ENCODE measurements around the gene C2orf81. TPM values are rescaled to one million over a fixed set of nuclear protein-coding genes. Genes with fewer than 3 reads are reported as not detected.
"Not testable (repeated sequence)": the region's sequence is repeated elsewhere in the genome, so short reads cannot be mapped to it uniquely, and the experiment has no call there.

C2orf81 gene
- total RNA-seq = 10 to 100 TPM in 1 of 5 experiments, 1 to 10 TPM in 4; 4.3 to 10.5 (median 6.8) TPM
- polyA plus RNA-seq = 1 to 10 TPM; 7.9 to 8.6 TPM
- total RNA-seq = not detected

- H3K4me3 ChIP-seq (ENCODE audit: low read length) = peak within 1 kb of the TSS; percentile 96
- peak within 1 kb of the TSS; percentile 90 to 100 (median 98) for H3K4me3 Mint-ChIP-seq
- H3K9me3 ChIP-seq (ENCODE audit: control insufficient read depth in 2 of 3, low read length in 3 of 3) = no peaks in the 10 kb centered on the region
- no peaks in the 10 kb centered on the region for H3K27me3 Mint-ChIP-seq
- no peaks in the 10 kb centered on the region for H3K27me3 ChIP-seq (ENCODE audit: control insufficient read depth in 2 of 2, insufficient read depth in 2 of 2, low read length in 2 of 2)
- H3K27ac ChIP-seq (ENCODE audit: low read depth, low read length) = peak within 1 kb of the TSS; percentile 97
- CTCF ChIA-PET = interaction anchor here (0.6 to 2.3 kb wide), 4 partner anchors 27 to 593 kb away, joined by 3 to 10 read pairs (median 5); partner anchors contain the start of gene MOB1A
- H3K36me3 Mint-ChIP-seq = peaks cover 0 to 16% (median 0%) of the 10 kb centered on the region in 5 donors
- ATAC-seq = peak; percentile 97
- intact Hi-C loops (cut with micrococcal nuclease) = loop anchor here (1.0 to 10.0 kb wide), 13 partner anchors 29 to 1037 kb away; partner anchors contain the start of genes AUP1 (in 2 of the 2), HTRA2 (in 2 of the 2), TPRKB (in 2 of the 2) and TTC31 (in 2 of the 2)
- peaks cover 4 to 19% of the 10 kb centered on the region in 2 donors for H3K4me1 ChIP-seq (ENCODE audit: control insufficient read depth in 2 of 2, insufficient read depth in 2 of 2, low read length in 2 of 2)
- POLR2A ChIA-PET = interaction anchor here (0.6 to 3.1 kb wide), 9 partner anchors 9 to 494 kb away, joined by 3 to 23 read pairs (median 4); partner anchors contain the start of genes CCDC142, INO80B, MOB1A and MTHFD2
- peak; percentile 86 to 96 (median 95) for DNase-seq
- peaks cover 14 to 44% (median 36%) of the 10 kb centered on the region in 7 donors for H3K4me1 Mint-ChIP-seq
- no peaks in the 10 kb centered on the region for H3K9me3 Mint-ChIP-seq
- H3K36me3 ChIP-seq (ENCODE audit: control insufficient read depth in 2 of 3, insufficient read depth in 3 of 3, low read length in 3 of 3) = peaks cover 0 to 19% (median 0%) of the 10 kb centered on the region in 3 experiments
- H3K27ac Mint-ChIP-seq = peak within 1 kb of the TSS; percentile 96 to 100 (median 99)
Measured at GRCh38 chr2:74421221-74421870, at the start of gene C2orf81, which contains the start of gene WDR54. Gene C2orf81, minus strand, starts transcription at chr2:74421619. Its CDS starts 59 bp downstream, at chr2:74421560. Gene WDR54, plus strand, starts transcription at chr2:74421730. Its CDS starts 424 bp downstream, at chr2:74422154.

GRCh38 chr2:74470742-74471141, 49.3 kb upstream of the C2orf81 start:
- H3K9me3 ChIP-seq (ENCODE audit: control insufficient read depth in 2 of 3, low read length in 3 of 3); H3K27me3 Mint-ChIP-seq; H3K4me3 ChIP-seq (ENCODE audit: low read length); H3K9me3 Mint-ChIP-seq; CTCF ChIA-PET; H3K27me3 ChIP-seq (ENCODE audit: control insufficient read depth in 2 of 2, insufficient read depth in 2 of 2, low read length in 2 of 2); intact Hi-C loops (cut with micrococcal nuclease); DNase-seq; ATAC-seq: not testable (repeated sequence)
- Histone ChIP-seq H3K36me3 (ENCODE audit: control insufficient read depth in 2 of 3, insufficient read depth in 3 of 3, low read length in 3 of 3) (peaks cover 0 to 14% (median 4%) of the 10 kb centered on the region in 3 experiments), H3K4me1 (ENCODE audit: control insufficient read depth in 2 of 2, insufficient read depth in 2 of 2, low read length in 2 of 2) (peaks cover 14 to 19% of the 10 kb centered on the region in 2 donors), H3K27ac (ENCODE audit: low read depth, low read length) (peak overlapping the region; percentile 91)
- Mint-ChIP-seq H3K4me3 (peak overlapping the region; percentile 12 to 81 (median 70)), H3K36me3 (peaks cover 0 to 23% (median 9%) of the 10 kb centered on the region in 5 donors), H3K27ac (peak overlapping the region; percentile 55 to 91 (median 84)), H3K4me1 (peaks cover 14 to 37% (median 33%) of the 10 kb centered on the region in 7 donors)
- POLR2A ChIA-PET = interaction anchor here (0.9 to 6.6 kb wide), 3 partner anchors 11 to 55 kb away, joined by 3 to 177 read pairs (median 80); partner anchors contain the start of genes CCDC142, INO80B, TTC31 and WBP1

GRCh38 chr2:74464406-74464805, 43.0 kb upstream of the C2orf81 start:
- peak overlapping the region; percentile 72 to 100 (median 96) for H3K4me3 Mint-ChIP-seq
- DNase-seq (no peak), ATAC-seq (no peak)
- H3K9me3 Mint-ChIP-seq = no peaks in the 10 kb centered on the region
- H3K4me3 ChIP-seq (ENCODE audit: low read length) = peak overlapping the region; percentile 96
- ChIA-PET POLR2A (interaction anchor here (0.8 to 6.5 kb wide), 6 partner anchors 7 to 62 kb away, joined by 4 to 64 read pairs (median 8); partner anchors contain the start of genes CCDC142, DQX1, INO80B and MRPL53), CTCF (interaction anchor here (0.6 kb wide), 1 partner anchor 12 kb away, joined by 4 read pairs; no protein-coding TSS in a partner anchor)
- intact Hi-C loops (cut with micrococcal nuclease) = loop anchor here in 1 of 2 donors (1.0 kb wide), 1 partner anchor 8 kb away; the partner anchor contains the start of gene MRPL53
- H3K4me1 ChIP-seq (ENCODE audit: control insufficient read depth in 2 of 2, insufficient read depth in 2 of 2, low read length in 2 of 2) = peaks cover 9 to 10% of the 10 kb centered on the region in 2 donors
- H3K27me3 ChIP-seq (ENCODE audit: control insufficient read depth in 2 of 2, insufficient read depth in 2 of 2, low read length in 2 of 2) = no peaks in the 10 kb centered on the region
- H3K36me3 ChIP-seq (ENCODE audit: control insufficient read depth in 2 of 3, insufficient read depth in 3 of 3, low read length in 3 of 3) = peaks cover 0 to 29% (median 0%) of the 10 kb centered on the region in 3 experiments
- no peaks in the 10 kb centered on the region for H3K27me3 Mint-ChIP-seq
- peaks cover 4 to 40% (median 29%) of the 10 kb centered on the region in 7 donors for H3K4me1 Mint-ChIP-seq
- peak overlapping the region; percentile 98 for H3K27ac ChIP-seq (ENCODE audit: low read depth, low read length)
- peaks cover 0 to 9% (median 0%) of the 10 kb centered on the region in 5 donors for H3K36me3 Mint-ChIP-seq
- H3K9me3 ChIP-seq (ENCODE audit: control insufficient read depth in 2 of 3, low read length in 3 of 3) = no peaks in the 10 kb centered on the region
- peak overlapping the region; percentile 21 to 97 (median 88) for H3K27ac Mint-ChIP-seq

GRCh38 chr2:74462786-74463105, 41.3 kb upstream of the C2orf81 start:
- Histone ChIP-seq H3K9me3 (ENCODE audit: control insufficient read depth in 2 of 3, low read length in 3 of 3) (no peaks in the 10 kb centered on the region), H3K27ac (ENCODE audit: low read depth, low read length) (no peak overlapping the region), H3K36me3 (ENCODE audit: control insufficient read depth in 2 of 3, insufficient read depth in 3 of 3, low read length in 3 of 3) (peaks cover 0 to 29% (median 0%) of the 10 kb centered on the region in 3 experiments), H3K4me1 (ENCODE audit: control insufficient read depth in 2 of 2, insufficient read depth in 2 of 2, low read length in 2 of 2) (peaks cover 15% of the 10 kb centered on the region in 2 donors), H3K27me3 (ENCODE audit: control insufficient read depth in 2 of 2, insufficient read depth in 2 of 2, low read length in 2 of 2) (no peaks in the 10 kb centered on the region), H3K4me3 (ENCODE audit: low read length) (no peak overlapping the region)
- H3K4me1 Mint-ChIP-seq = peaks cover 6 to 51% (median 42%) of the 10 kb centered on the region in 7 donors
- DNase-seq = no peak
- ChIA-PET CTCF (no interaction called here), POLR2A (interaction anchor here (0.6 to 10.8 kb wide), 3 partner anchors 11 to 82 kb away, joined by 3 to 197 read pairs (median 177); partner anchors contain the start of genes CCDC142, MRPL53 and TTC31)
- peaks cover 0 to 2% (median 0%) of the 10 kb centered on the region in 5 donors for H3K27me3 Mint-ChIP-seq
- no peak for ATAC-seq
- H3K36me3 Mint-ChIP-seq = peaks cover 0 to 9% (median 0%) of the 10 kb centered on the region in 5 donors
- peaks cover 0 to 4% (median 0%) of the 10 kb centered on the region in 11 donors for H3K9me3 Mint-ChIP-seq
- H3K27ac Mint-ChIP-seq = peak overlapping the region in 5 of 9 donors; percentile 18 to 78 (median 59)
- H3K4me3 Mint-ChIP-seq = peak overlapping the region; percentile 10 to 95 (median 67)
- intact Hi-C loops (cut with micrococcal nuclease) = no loop called here

- ChIA-PET POLR2A (interaction anchor here (0.9 to 10.8 kb wide), 3 partner anchors 9 to 19 kb away, joined by 3 to 197 read pairs (median 177); partner anchors contain the start of genes CCDC142, MRPL53 and TTC31), CTCF (no interaction called here)
- Histone ChIP-seq H3K9me3 (ENCODE audit: control insufficient read depth in 2 of 3, low read length in 3 of 3) (no peaks in the 10 kb centered on the region), H3K4me1 (ENCODE audit: control insufficient read depth in 2 of 2, insufficient read depth in 2 of 2, low read length in 2 of 2) (peaks cover 15% of the 10 kb centered on the region in 2 donors), H3K27ac (ENCODE audit: low read depth, low read length) (no peak overlapping the region), H3K36me3 (ENCODE audit: control insufficient read depth in 2 of 3, insufficient read depth in 3 of 3, low read length in 3 of 3) (peaks cover 0 to 29% (median 0%) of the 10 kb centered on the region in 3 experiments), H3K27me3 (ENCODE audit: control insufficient read depth in 2 of 2, insufficient read depth in 2 of 2, low read length in 2 of 2) (no peaks in the 10 kb centered on the region), H3K4me3 (ENCODE audit: low read length) (no peak overlapping the region)
- Mint-ChIP-seq H3K36me3 (peaks cover 0 to 9% (median under 1%) of the 10 kb centered on the region in 5 donors), H3K4me3 (peak overlapping the region in 5 of 10 donors; percentile 10 to 95 (median 42)), H3K27ac (peak overlapping the region in 3 of 9 donors; percentile 18 to 78 (median 51)), H3K4me1 (peaks cover 7 to 53% (median 42%) of the 10 kb centered on the region in 7 donors), H3K27me3 (peaks cover 0 to 2% (median 0%) of the 10 kb centered on the region in 5 donors), H3K9me3 (peaks cover 0 to 4% (median 0%) of the 10 kb centered on the region in 11 donors)
- DNase-seq = no peak
- intact Hi-C loops (cut with micrococcal nuclease) = no loop called here
- ATAC-seq = no peak
Measured at GRCh38 chr2:74462054-74462785, 40.8 kb upstream of the C2orf81 start.

Measured in naive thymus-derived CD4-positive, alpha-beta T cell (primary cell).